GM12801 (cell line): ENCODE results near the gene TFAP2B.

Experiments used
- CTCF ChIP-seq: IDR thresholded peaks from one replicate; pipeline ENCODE4 v1.5.1; 2011; ENCODE audit warnings: control low read depth; ENCODE audit not compliant: insufficient read length; ENCODE audit errors: extremely low read depth

TFAP2B gene

GRCh38 chr6:50825375-50826036 is 6.8 kb downstream of the TFAP2B start:
- no peak for TF ChIP-seq CTCF

GRCh38 chr6:50826037-50826761 is 7.5 kb downstream of the TFAP2B start:
- no peak for TF ChIP-seq CTCF

DNA sequence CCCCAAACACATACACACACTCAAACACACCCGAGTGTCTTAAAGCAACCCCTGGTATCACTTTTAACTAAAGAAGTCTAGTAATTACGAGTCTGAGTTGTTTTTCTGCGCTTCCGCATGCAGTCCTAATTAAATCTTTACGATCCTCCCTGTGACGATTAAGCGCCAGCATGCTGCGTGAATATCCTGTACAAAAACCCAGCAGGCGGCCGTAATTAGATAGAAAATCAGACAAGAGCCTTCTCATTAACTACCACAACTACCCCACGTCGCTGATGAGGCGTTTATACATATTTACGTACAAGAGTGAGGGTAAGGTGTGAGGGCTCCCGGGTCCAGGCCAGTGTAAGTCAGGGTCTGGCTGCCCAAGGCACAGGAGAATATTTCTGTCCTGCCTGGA is 8.1 kb downstream of the TFAP2B start:
- TF ChIP-seq CTCF, result no peak

- no peak for TF ChIP-seq CTCF
Observed at GRCh38 chr6:50829049-50829448, 10.4 kb downstream of the TFAP2B start.

GRCh38 chr6:50829898-50830444 is 11.3 kb downstream of the TFAP2B start:
- TF ChIP-seq CTCF, result no peak

- TF ChIP-seq CTCF, result no peak
Observed at GRCh38 chr6:50831186-50831585, 12.5 kb downstream of the TFAP2B start.

DNA sequence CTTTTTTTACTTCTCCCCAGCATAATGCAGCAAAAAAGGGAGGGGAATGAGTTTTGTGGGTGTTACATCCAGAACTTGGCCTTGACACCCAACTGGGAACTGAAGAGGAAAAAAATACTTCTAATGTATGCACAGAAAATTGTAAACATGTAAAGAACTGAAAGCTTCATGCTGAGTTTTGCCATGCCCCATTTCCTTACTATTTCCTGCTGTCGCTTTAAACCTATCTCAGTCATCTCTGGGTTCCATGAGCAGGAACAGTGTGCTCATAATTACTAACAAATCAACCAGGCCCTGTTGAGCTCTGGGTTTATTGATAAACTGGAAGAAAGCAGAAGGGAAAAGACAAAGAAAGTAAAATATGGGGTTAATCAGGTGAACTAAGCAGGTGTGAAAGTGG is 14.2 kb downstream of the TFAP2B start:
- no peak for TF ChIP-seq CTCF
